ENCODE measurements around the gene MAPK6. TPM values are rescaled to one million over a fixed set of nuclear protein-coding genes. Genes with fewer than 3 reads are reported as not detected.
"Not testable (repeated sequence)": the region's sequence is repeated elsewhere in the genome, so short reads cannot be mapped to it uniquely, and the experiment has no call there.

MAPK6 gene
- total and polyA plus RNA-seq, 5 experiments from 2014 or later: 5.3 to 21.7 (median 6.3) TPM

- H3K27ac Mint-ChIP-seq: peak overlapping the region in 9 of 10 donors; percentile 1 to 57 (median 26)
- no peaks in the 10 kb centered on the region for H3K27me3 Mint-ChIP-seq
- ATAC-seq: no peak
- no peak for DNase-seq
- peaks cover 6 to 29% (median 23%) of the 10 kb centered on the region in 3 donors for H3K36me3 Mint-ChIP-seq
- H3K9me3 Mint-ChIP-seq: peaks cover 0 to 11% (median 2%) of the 10 kb centered on the region in 9 donors
- H3K4me3 Mint-ChIP-seq: no peak overlapping the region
- POLR2A ChIA-PET: interaction anchor here (1.6 kb wide), 1 partner anchor 9 kb away, joined by 9 read pairs; no protein-coding TSS in a partner anchor
- peaks cover 23 to 43% (median 30%) of the 10 kb centered on the region in 4 donors for H3K4me1 Mint-ChIP-seq
Observed at GRCh38 chr15:52030010-52030409, 11.0 kb downstream of the MAPK6 start.

DNA sequence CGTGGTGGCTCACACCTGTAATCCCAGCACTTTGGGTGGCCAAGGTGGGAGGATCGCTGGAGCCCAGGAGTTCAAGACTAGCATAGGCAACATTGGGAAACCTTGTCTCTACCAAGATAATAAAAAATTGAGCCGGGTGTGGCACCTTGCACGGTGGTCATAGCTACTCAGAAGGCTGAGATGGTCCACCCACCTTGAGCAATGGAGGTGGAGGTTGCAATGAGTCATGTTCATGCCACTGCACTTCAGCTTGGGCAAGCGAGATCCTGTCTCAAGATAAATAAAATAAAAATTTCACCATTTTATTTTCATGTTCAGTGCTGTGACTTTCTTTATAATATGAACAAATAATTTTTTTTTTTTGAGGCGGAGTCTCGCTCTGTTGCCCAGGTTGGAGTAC lies 12.5 kb downstream of the MAPK6 start:
- DNase-seq (no peak), ATAC-seq (no peak)
- H3K4me1 Mint-ChIP-seq: peaks cover 21 to 39% (median 30%) of the 10 kb centered on the region in 4 donors
- peaks cover 6 to 32% (median 23%) of the 10 kb centered on the region in 3 donors for H3K36me3 Mint-ChIP-seq
- H3K27me3 Mint-ChIP-seq: no peaks in the 10 kb centered on the region
- H3K27ac Mint-ChIP-seq: no peak overlapping the region
- POLR2A ChIA-PET: no interaction called here
- peaks cover 0 to 11% (median 2%) of the 10 kb centered on the region in 9 donors for H3K9me3 Mint-ChIP-seq
- H3K4me3 Mint-ChIP-seq: no peak overlapping the region

- peaks cover 0 to 11% (median 2%) of the 10 kb centered on the region in 9 donors for H3K9me3 Mint-ChIP-seq
- no peak overlapping the region for H3K4me3 Mint-ChIP-seq
- H3K27me3 Mint-ChIP-seq: no peaks in the 10 kb centered on the region
- no peak for ATAC-seq
- DNase-seq: no peak
- POLR2A ChIA-PET: interaction anchor here (0.6 kb wide), 1 partner anchor 16 kb away, joined by 3 read pairs; no protein-coding TSS in a partner anchor
- peak overlapping the region in 4 of 10 donors; percentile 39 to 82 (median 62) for H3K27ac Mint-ChIP-seq
- peaks cover 32 to 73% (median 62%) of the 10 kb centered on the region in 4 donors for H3K4me1 Mint-ChIP-seq
- H3K36me3 Mint-ChIP-seq: peaks cover 6 to 17% (median 14%) of the 10 kb centered on the region in 3 donors
Observed at GRCh38 chr15:52037889-52038505, 19.0 kb downstream of the MAPK6 start.

GRCh38 chr15:52039925-52040781 lies 21.1 kb downstream of the MAPK6 start:
- no peaks in the 10 kb centered on the region for H3K27me3 Mint-ChIP-seq
- no peaks in the 10 kb centered on the region for H3K9me3 Mint-ChIP-seq
- H3K36me3 Mint-ChIP-seq: peaks cover 0 to 2% (median 1%) of the 10 kb centered on the region in 3 donors
- peak overlapping the region in 4 of 10 donors; percentile 3 to 31 (median 5) for H3K4me3 Mint-ChIP-seq
- H3K4me1 Mint-ChIP-seq: peaks cover 26 to 68% (median 61%) of the 10 kb centered on the region in 4 donors
- DNase-seq: no peak
- ATAC-seq: peak in 1 of 2 donors; percentile 18
- POLR2A ChIA-PET: interaction anchor here (1.0 to 2.7 kb wide), 2 partner anchors 9 to 20 kb away, joined by 3 to 13 read pairs; no protein-coding TSS in a partner anchor
- peak overlapping the region; percentile 41 to 83 (median 66) for H3K27ac Mint-ChIP-seq

- no peak for ATAC-seq
- POLR2A ChIA-PET: interaction anchor here (2.7 kb wide), 1 partner anchor 22 kb away, joined by 13 read pairs; no protein-coding TSS in a partner anchor
Observed at GRCh38 chr15:52042051-52042851, 23.2 kb downstream of the MAPK6 start.

GRCh38 chr15:52045795-52046298 lies 26.8 kb downstream of the MAPK6 start:
- peaks cover 14 to 50% (median 43%) of the 10 kb centered on the region in 4 donors for H3K4me1 Mint-ChIP-seq
- peaks cover 0 to 15% (median 9%) of the 10 kb centered on the region in 3 donors for H3K36me3 Mint-ChIP-seq
- ATAC-seq: peak; percentile 87 to 92
- peak in 8 of 10 donors; percentile 23 to 78 (median 58) for DNase-seq
- POLR2A ChIA-PET: interaction anchor here (0.6 to 2.4 kb wide), 6 partner anchors 10 to 134 kb away, joined by 3 to 22 read pairs (median 7); partner anchors contain the start of gene LEO1
- peak overlapping the region; percentile 61 to 84 (median 72) for H3K4me3 Mint-ChIP-seq
- H3K27me3 Mint-ChIP-seq, H3K9me3 Mint-ChIP-seq: not testable (repeated sequence)
- H3K27ac Mint-ChIP-seq: peak overlapping the region; percentile 78 to 97 (median 94)

More at GRCh38 chr15:52042051-52042851, 23.2 kb downstream of the MAPK6 start:
- no peak for DNase-seq
- Mint-ChIP-seq H3K4me1 (peaks cover 29 to 80% (median 72%) of the 10 kb centered on the region in 4 donors), H3K27me3 (no peaks in the 10 kb centered on the region), H3K27ac (peak overlapping the region in 8 of 10 donors; percentile 3 to 60 (median 37)), H3K9me3 (no peaks in the 10 kb centered on the region), H3K4me3 (peak overlapping the region in 3 of 10 donors; percentile 10 to 22 (median 11)), H3K36me3 (peaks cover 0 to 2% (median 2%) of the 10 kb centered on the region in 3 donors)

GRCh38 chr15:52046552-52046951 lies 27.5 kb downstream of the MAPK6 start:
- not testable (repeated sequence) for ATAC-seq, H3K9me3 Mint-ChIP-seq, DNase-seq, H3K27me3 Mint-ChIP-seq
- Mint-ChIP-seq H3K27ac (peak overlapping the region; percentile 78 to 97 (median 94)), H3K36me3 (peaks cover 0 to 17% (median 9%) of the 10 kb centered on the region in 3 donors), H3K4me3 (peak overlapping the region in 9 of 10 donors; percentile 14 to 84 (median 68)), H3K4me1 (peaks cover 12 to 44% (median 39%) of the 10 kb centered on the region in 4 donors)
- POLR2A ChIA-PET: interaction anchor here (0.6 to 2.4 kb wide), 3 partner anchors 26 to 92 kb away, joined by 3 to 22 read pairs (median 12); partner anchors contain the start of gene LEO1

DNA sequence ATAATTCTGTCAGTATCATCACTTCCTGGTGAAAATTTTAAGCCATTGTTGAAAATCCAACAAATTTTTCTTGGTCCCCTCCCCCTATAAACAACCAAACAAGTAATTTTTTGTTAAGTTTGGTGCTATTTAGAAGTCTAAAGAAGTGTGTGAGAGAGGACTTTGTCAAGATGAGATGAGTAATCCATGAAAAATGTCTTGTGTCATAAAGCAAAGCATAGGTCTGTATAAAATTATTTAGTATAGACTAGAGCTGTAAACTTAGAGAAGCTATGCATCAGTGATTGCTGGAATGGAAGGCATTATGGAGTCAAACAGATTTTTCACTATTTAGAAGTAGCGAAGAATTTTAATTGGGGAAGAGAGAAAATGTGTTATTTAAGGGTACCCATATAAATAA lies 31.4 kb downstream of the MAPK6 start:
- H3K27ac Mint-ChIP-seq: peak overlapping the region in 2 of 10 donors; percentile 54 to 63
- POLR2A ChIA-PET: no interaction called here

GRCh38 chr15:52052066-52052935 lies 33.3 kb downstream of the MAPK6 start:
- ATAC-seq: no peak
- H3K36me3 Mint-ChIP-seq: peaks cover 0 to 36% (median 24%) of the 10 kb centered on the region in 3 donors
- POLR2A ChIA-PET: interaction anchor here (0.7 kb wide), 1 partner anchor 55 kb away, joined by 3 read pairs; no protein-coding TSS in a partner anchor

More for the DNA sequence above, 31.4 kb downstream of the MAPK6 start:
- H3K27me3 Mint-ChIP-seq: no peaks in the 10 kb centered on the region
- peaks cover 0 to 38% (median 24%) of the 10 kb centered on the region in 3 donors for H3K36me3 Mint-ChIP-seq
- peaks cover 6 to 24% (median 18%) of the 10 kb centered on the region in 4 donors for H3K4me1 Mint-ChIP-seq
- H3K9me3 Mint-ChIP-seq: no peaks in the 10 kb centered on the region
- ATAC-seq (no peak), DNase-seq (no peak)
- H3K4me3 Mint-ChIP-seq: no peak overlapping the region

DNA sequence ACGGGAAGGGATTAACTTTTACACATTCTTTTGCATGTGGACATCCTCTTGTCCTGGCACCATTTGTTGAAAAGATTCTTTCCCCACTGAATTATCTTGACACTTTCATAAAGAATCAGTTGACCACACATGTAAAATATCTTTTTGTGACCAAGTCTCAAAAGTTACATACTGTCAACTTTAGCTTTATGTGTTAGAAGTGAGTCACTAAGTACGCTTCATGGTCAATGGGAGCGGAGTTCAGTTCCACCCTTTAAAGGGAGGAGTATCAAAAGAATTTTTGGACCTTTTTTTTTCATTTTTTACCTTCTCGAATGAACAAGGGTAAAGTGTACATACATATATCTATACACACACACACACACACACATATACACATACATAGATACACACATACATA lies 35.4 kb downstream of the MAPK6 start:
- Mint-ChIP-seq H3K9me3 (no peaks in the 10 kb centered on the region), H3K4me1 (peaks cover 0 to 5% (median under 1%) of the 10 kb centered on the region in 4 donors), H3K36me3 (peaks cover 0 to 30% (median 26%) of the 10 kb centered on the region in 3 donors), H3K4me3 (no peak overlapping the region), H3K27ac (no peak overlapping the region), H3K27me3 (no peaks in the 10 kb centered on the region)
- DNase-seq: no peak
- POLR2A ChIA-PET: interaction anchor here (0.6 kb wide), 1 partner anchor 76 kb away, joined by 3 read pairs; no protein-coding TSS in a partner anchor
- ATAC-seq: no peak

More at GRCh38 chr15:52052066-52052935, 33.3 kb downstream of the MAPK6 start:
- Mint-ChIP-seq H3K27me3 (no peaks in the 10 kb centered on the region), H3K4me1 (peaks cover 2 to 9% (median 4%) of the 10 kb centered on the region in 4 donors), H3K4me3 (no peak overlapping the region), H3K27ac (peak overlapping the region in 2 of 10 donors; percentile 51 to 59), H3K9me3 (no peaks in the 10 kb centered on the region)
- no peak for DNase-seq

All from naive thymus-derived CD8-positive, alpha-beta T cell (primary cell).